PC-9 (cell line): ENCODE data around the gene GYPC. TPM values are rescaled to one million over a fixed set of nuclear protein-coding genes. Genes with fewer than 3 reads are reported as not detected.
"Not testable (repeated sequence)": the region's sequence is repeated elsewhere in the genome, so short reads cannot be mapped to it uniquely, and the experiment has no call there.

Experiments
- BruUV-seq: library from RNA; stranded (reverse); fragments of 400-500 nt; replicated peaks from 2 replicates; lab custom pipeline; 2021; lab: Mats Ljungman, UMichigan
- CTCF ChIA-PET: fragments of 300-600 bp; sonication (Branson Sonifier 250); formaldehyde crosslinking; loops from one replicate; lab custom pipeline; 2022; ENCODE audit warnings: antibody characterized with exemption; lab: Charles Lee
- POLR2A ChIA-PET: fragments of 300-600 bp; sonication (Branson Sonifier 250); formaldehyde crosslinking; loops from one replicate; lab custom pipeline; 2022; ENCODE audit warnings: antibody characterized with exemption; ENCODE audit not compliant: unreplicated experiment; lab: Charles Lee
- DNase-seq, 2 experiments: peaks; one replicate each; pipeline versions ENCODE4 v3.0.0 to v3.0.0-alpha.2; 2015 to 2022; ENCODE audit warnings: mixed read lengths in 1 of 2
- H2AFZ ChIP-seq: fragments of 200-600 bp; sonication (generic); 2 replicates; pipeline ENCODE4 v1.8.1; 2017; ENCODE audit warnings: antibody characterized with exemption
- H3F3A ChIP-seq: fragments of 200-600 bp; sonication (generic); 2 replicates; pipeline ENCODE4 v1.8.1; 2017; ENCODE audit warnings: antibody characterized with exemption, mild to moderate bottlenecking, low read depth; ENCODE audit not compliant: insufficient read depth
- H3K27ac ChIP-seq: fragments of 200-600 bp; sonication (generic); 2 replicates; pipeline ENCODE4 v1.6.1; 2016; ENCODE audit warnings: mixed run types
- H3K27me3 ChIP-seq: fragments of 200-600 bp; sonication (generic); 2 replicates; pipeline ENCODE4 v1.6.1; 2016; ENCODE audit warnings: low read depth, mixed run types; ENCODE audit not compliant: insufficient read depth
- H3K36me3 ChIP-seq: fragments of 200-600 bp; sonication (generic); 2 replicates; pipeline ENCODE4 v1.6.1; 2016; ENCODE audit warnings: low read depth, mixed run types
- H3K4me1 ChIP-seq: fragments of 200-600 bp; sonication (generic); replicated peaks from 2 replicates; pipeline ENCODE4 v1.6.1; 2016; ENCODE audit warnings: mixed run types; ENCODE audit not compliant: insufficient read depth
- H3K4me2 ChIP-seq: fragments of 200-600 bp; sonication (generic); 2 replicates; pipeline ENCODE4 v1.6.1; 2017; ENCODE audit warnings: mixed run types
- H3K4me3 ChIP-seq: fragments of 200-600 bp; sonication (generic); 2 replicates; pipeline ENCODE4 v1.6.1; 2016; ENCODE audit warnings: mixed run types
- H3K79me2 ChIP-seq: fragments of 200-600 bp; sonication (generic); 2 replicates; pipeline ENCODE4 v1.6.1; 2017; ENCODE audit warnings: low read depth, mixed run types
- H3K9me2 ChIP-seq: fragments of 200-600 bp; sonication (generic); 2 replicates; pipeline ENCODE4 v1.8.1; 2017; ENCODE audit warnings: mild to moderate bottlenecking; ENCODE audit not compliant: insufficient read depth
- H3K9me3 ChIP-seq: fragments of 200-600 bp; sonication (generic); 2 replicates; pipeline ENCODE4 v1.8.1; 2016; ENCODE audit warnings: low read depth; ENCODE audit not compliant: insufficient read depth
- H4K20me1 ChIP-seq: fragments of 200-600 bp; sonication (generic); 2 replicates; pipeline ENCODE4 v1.8.1; 2017; ENCODE audit not compliant: insufficient read depth
- CTCF ChIP-seq: fragments of 200-600 bp; sonication (generic); conservative IDR thresholded peaks from 2 replicates; pipeline ENCODE4 v1.6.1; 2017; ENCODE audit warnings: mixed run types, antibody characterized with exemption, mild to moderate bottlenecking, moderate library complexity
- EZH2 ChIP-seq: fragments of 200-600 bp; sonication (generic); IDR thresholded peaks from 2 replicates; pipeline ENCODE4 v1.8.0; 2017; ENCODE audit warnings: antibody characterized with exemption, low read depth
- intact Hi-C: fragments of 100-400 bp; cut with micrococcal nuclease; formaldehyde crosslinking; loops from one replicate; pipeline ENCODE4 v1.10.0; 2022; ENCODE audit not compliant: unreplicated experiment
- total RNA-seq: library from RNA; stranded (reverse); gene quantifications from 2 replicates; pipeline ENCODE4 v1.2.3, GENCODE V29; 2021

The GYPC gene
- total RNA-seq, 1 experiment from 2014 or later = not detected

- H3K27ac ChIP-seq = no peak overlapping the region
- intact Hi-C loops = no loop called here
- H3K27me3 ChIP-seq = peaks cover 54% of the 10 kb centered on the region
- no peaks in the 10 kb centered on the region for H3K4me1 ChIP-seq
- no peak for DNase-seq
- TF ChIP-seq EZH2 (no peak), CTCF (no peak)
- no peaks in the 10 kb centered on the region for H3K9me2 ChIP-seq
- BruUV-seq = no TSS peak
- ChIA-PET CTCF (no interaction called here), POLR2A (no interaction called here)
- H3K4me2 ChIP-seq = no peak overlapping the region
- no peaks in the 10 kb centered on the region for H3K79me2 ChIP-seq
- no peak overlapping the region for H3K4me3 ChIP-seq
- no peaks in the 10 kb centered on the region for H3F3A ChIP-seq
- H4K20me1 ChIP-seq = no peaks in the 10 kb centered on the region
- no peaks in the 10 kb centered on the region for H3K36me3 ChIP-seq
- H2AFZ ChIP-seq = no peak overlapping the region
- H3K9me3 ChIP-seq = 0 out of 2 replicates have a peak, but pooled peaks cover 4% of the 10 kb centered on the region
Observed at GRCh38 chr2:126714191-126714965, 58.4 kb downstream of the GYPC start.

DNA sequence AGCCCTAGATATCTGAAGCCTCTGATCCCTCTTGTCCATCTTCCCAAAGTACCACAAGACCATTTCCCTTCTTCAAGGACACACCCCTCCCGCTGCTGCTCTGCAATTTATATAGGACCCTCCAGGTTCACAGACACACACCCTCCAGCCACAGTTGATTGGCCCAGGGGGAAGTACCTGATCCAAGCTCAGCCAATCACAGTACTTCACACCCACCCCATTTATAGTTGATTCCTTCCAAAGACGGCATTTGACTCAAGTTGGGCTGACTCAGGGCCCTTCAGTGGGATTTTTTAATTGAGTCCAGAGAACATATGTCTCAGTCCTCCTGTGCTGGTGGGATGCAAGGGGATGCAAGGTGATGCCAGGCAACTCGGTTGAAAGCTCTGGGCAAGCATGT, 59.2 kb downstream of the GYPC start:
- Histone ChIP-seq H3K4me1 (no peaks in the 10 kb centered on the region), H3F3A (no peaks in the 10 kb centered on the region), H4K20me1 (no peaks in the 10 kb centered on the region), H3K4me2 (no peak overlapping the region), H3K9me3 (0 out of 2 replicates have a peak, but pooled peaks cover 4% of the 10 kb centered on the region), H3K27me3 (peaks cover 58% of the 10 kb centered on the region), H3K9me2 (no peaks in the 10 kb centered on the region), H3K27ac (no peak overlapping the region), H2AFZ (no peak overlapping the region), H3K79me2 (no peaks in the 10 kb centered on the region), H3K36me3 (no peaks in the 10 kb centered on the region), H3K4me3 (no peak overlapping the region)
- no peak for DNase-seq
- intact Hi-C loops = no loop called here
- ChIA-PET POLR2A (no interaction called here), CTCF (no interaction called here)
- no TSS peak for BruUV-seq
- TF ChIP-seq EZH2 = no peak
- no peak for TF ChIP-seq CTCF

DNA sequence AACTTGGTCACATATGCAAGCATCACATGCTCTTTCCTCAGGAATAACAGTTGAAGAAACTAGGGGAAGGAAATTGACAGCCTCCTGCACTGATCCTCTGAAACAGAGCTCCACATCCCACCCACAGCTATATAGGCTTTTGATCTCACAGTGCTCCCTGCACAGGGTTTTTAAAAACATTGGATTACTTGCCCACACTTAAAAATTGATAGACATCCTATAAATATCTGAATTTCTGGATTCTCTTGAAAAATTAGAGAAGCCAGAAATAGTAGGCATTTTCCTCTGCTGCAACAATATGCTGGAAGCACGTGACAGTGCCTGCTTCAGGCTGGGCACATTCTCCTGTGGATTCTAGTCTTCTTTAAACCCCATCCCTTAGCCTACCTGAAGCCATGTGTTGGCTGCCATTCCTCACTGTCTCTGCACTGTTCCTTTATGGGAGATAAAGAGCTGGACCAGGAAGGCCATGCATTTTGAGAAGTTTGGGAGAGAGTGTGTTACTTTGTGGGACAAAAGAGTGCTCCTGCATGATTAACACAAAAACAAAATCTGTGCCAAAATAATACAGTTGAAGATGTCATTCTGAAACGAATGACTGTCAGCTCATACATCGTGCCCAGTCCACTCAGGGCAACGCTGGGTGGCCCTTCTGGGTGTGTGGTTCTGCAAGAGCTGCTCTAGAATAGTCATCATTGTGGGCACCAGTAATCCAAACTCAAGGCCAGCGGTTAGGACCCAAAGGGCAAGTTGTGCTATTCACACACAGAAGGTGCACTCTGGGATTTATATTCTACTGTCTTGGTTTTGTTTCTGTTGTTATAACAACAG, 59.8 kb downstream of the GYPC start:
- H3F3A ChIP-seq = no peaks in the 10 kb centered on the region
- no TSS peak for BruUV-seq
- H2AFZ ChIP-seq = no peak overlapping the region
- H4K20me1 ChIP-seq = no peaks in the 10 kb centered on the region
- H3K4me1 ChIP-seq = no peaks in the 10 kb centered on the region
- no peaks in the 10 kb centered on the region for H3K36me3 ChIP-seq
- H3K9me3 ChIP-seq = 0 out of 2 replicates have a peak, but pooled peaks cover 4% of the 10 kb centered on the region
- TF ChIP-seq EZH2 = no peak
- TF ChIP-seq CTCF = no peak
- H3K79me2 ChIP-seq = no peaks in the 10 kb centered on the region
- ChIA-PET CTCF (no interaction called here), POLR2A (no interaction called here)
- intact Hi-C loops = no loop called here
- DNase-seq = no peak
- no peak overlapping the region for H3K4me2 ChIP-seq
- H3K27ac ChIP-seq = no peak overlapping the region
- H3K27me3 ChIP-seq = peaks cover 60% of the 10 kb centered on the region
- H3K4me3 ChIP-seq = no peak overlapping the region
- no peaks in the 10 kb centered on the region for H3K9me2 ChIP-seq

GRCh38 chr2:126717277-126717676, 61.3 kb downstream of the GYPC start:
- BruUV-seq, H3K36me3 ChIP-seq, H3K27ac ChIP-seq, H3K9me2 ChIP-seq, H3K4me1 ChIP-seq, H4K20me1 ChIP-seq, POLR2A ChIA-PET, H3K4me2 ChIP-seq, H2AFZ ChIP-seq, H3K79me2 ChIP-seq, intact Hi-C loops, H3F3A ChIP-seq, CTCF ChIA-PET, DNase-seq, H3K9me3 ChIP-seq, H3K4me3 ChIP-seq: not testable (repeated sequence)
- H3K27me3 ChIP-seq = peaks cover 57% of the 10 kb centered on the region
